GM10266 (cell line): ENCODE results near the gene DNM3.
A peak's percentile ranks its signal among the peaks of the same experiment; 100 is the strongest.
"Not testable (repeated sequence)": the region's sequence is repeated elsewhere in the genome, so short reads cannot be mapped to it uniquely, and the experiment has no call there.

Experiments used
- DNase-seq: peaks from one replicate; pipeline ENCODE4 v3.0.0; 2012; ENCODE audit errors: extremely low spot score
- TF ChIP-seq, protein P1 (sequence below): IDR thresholded peaks from 2 replicates; pipeline ENCODE4 v1.5.1; 2012; ENCODE audit warnings: mild to moderate bottlenecking, low read depth; ENCODE audit not compliant: control insufficient read depth, insufficient read depth; ENCODE audit errors: missing control alignments

Gene DNM3

DNA sequence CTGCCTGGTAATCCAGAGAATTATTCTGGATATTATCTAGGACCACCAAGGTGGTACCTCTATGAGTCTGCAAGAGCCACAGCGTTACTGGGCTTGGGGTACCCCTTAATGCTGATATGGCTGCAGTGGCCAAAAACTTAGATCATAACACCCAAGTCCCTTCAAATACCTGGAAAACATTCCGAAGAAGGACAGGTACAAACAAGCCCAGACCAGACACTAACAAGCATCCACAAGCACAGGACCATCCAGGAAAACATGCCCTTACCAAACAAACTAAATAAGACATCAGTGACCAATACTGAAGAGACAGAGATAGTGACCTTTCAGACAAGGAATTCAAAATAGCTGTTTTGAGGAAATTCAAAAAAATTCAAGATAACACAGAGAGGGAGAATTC is 582.0 kb downstream of the DNM3 start:
- no peak for DNase-seq
- TF ChIP-seq, protein P1, sequence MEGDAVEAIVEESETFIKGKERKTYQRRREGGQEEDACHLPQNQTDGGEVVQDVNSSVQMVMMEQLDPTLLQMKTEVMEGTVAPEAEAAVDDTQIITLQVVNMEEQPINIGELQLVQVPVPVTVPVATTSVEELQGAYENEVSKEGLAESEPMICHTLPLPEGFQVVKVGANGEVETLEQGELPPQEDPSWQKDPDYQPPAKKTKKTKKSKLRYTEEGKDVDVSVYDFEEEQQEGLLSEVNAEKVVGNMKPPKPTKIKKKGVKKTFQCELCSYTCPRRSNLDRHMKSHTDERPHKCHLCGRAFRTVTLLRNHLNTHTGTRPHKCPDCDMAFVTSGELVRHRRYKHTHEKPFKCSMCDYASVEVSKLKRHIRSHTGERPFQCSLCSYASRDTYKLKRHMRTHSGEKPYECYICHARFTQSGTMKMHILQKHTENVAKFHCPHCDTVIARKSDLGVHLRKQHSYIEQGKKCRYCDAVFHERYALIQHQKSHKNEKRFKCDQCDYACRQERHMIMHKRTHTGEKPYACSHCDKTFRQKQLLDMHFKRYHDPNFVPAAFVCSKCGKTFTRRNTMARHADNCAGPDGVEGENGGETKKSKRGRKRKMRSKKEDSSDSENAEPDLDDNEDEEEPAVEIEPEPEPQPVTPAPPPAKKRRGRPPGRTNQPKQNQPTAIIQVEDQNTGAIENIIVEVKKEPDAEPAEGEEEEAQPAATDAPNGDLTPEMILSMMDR, result no peak

DNA sequence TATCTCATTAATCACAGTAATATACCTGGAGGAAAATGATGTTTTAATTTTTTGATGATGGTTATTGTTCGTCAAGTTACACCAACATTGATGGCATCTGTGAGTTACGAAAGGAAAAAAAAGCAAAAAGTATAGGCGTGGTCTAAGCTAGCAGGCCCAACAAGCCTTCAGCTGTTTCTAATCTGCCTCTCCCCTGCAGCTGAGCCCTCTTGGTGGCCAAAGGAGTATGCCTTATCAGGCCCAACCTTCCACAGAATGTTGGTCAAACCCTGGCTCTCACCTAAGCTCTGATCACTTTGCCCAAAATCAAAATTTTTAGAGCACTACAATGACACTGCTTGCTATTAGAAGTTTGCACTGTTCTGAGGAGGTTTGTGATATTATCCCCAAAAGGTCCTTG is 584.0 kb downstream of the DNM3 start:
- TF ChIP-seq, protein P1, result no peak
- DNase-seq, result no peak

DNA sequence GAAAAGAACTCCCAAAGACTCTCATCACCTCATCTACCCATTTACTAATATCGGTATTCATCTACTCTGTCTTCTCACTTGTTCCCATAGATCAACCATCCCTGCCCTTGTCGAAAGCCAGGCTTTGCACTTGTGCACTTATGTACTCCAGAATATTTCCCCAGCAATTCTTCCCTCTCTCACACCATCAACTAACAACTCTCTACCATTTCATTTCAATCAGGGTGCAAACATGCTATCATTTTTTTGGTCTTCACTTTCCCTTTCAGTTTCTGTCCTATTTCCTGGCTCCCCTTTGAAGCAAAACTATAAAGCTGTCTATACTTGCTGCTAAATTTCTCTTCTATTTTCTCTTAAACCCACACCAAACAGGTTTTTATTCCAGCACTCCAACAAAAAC is 585.9 kb downstream of the DNM3 start:
- DNase-seq, result no peak
- TF ChIP-seq, protein P1, result no peak

DNA sequence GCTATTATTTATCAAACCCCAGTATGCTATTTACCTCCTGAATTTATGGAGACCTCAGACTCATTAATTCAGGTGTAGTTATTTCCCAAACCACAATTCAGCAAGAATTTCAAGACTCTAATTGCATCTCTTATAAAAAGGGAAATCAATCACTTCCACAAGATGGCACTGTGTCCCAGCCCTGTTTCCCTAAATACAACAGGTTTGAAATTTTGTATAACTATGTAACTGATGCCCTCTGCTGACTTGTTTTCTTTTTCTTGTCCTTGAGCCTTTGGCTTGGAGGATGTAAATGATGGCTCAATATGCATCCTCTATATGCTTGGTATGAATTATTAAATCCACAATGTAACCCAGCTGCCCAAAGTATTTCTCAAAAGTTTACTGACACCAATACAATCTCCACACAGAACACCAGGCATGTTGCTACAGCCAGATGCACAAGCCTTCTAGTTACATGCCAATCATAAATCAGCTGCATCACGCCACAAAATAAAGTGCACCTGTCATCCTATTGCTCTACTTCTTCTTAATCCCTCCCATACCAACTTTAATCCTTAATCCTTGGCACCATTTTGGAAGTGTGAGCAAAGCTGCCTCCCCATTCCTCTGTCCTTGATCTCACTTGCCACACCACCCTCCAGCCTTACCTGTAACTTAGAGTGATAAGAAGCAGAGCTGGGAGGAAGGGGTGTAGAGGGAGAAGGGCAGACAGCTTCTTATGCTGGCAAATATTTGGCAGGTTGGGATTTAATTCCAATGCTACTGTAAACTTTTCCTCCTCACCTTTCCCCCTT is 588.2 kb downstream of the DNM3 start:
- TF ChIP-seq, protein P1, result peak; percentile 49
- DNase-seq, result peak; percentile 39

DNA sequence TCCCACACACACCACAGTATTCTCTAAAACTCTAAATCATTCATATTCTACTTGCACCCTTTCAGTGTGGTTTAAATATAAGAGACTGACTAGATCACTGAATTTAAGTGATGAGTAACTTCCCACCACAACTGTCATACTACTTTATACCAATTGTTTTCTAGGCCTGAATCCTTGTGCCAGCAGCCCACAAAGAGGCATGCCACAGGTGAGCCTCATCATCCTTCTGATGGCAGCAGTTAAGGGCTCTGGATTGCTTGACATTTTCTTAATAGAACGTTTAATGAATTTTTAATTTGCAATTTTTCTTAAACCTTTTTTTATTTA is 588.8 kb downstream of the DNM3 start:
- TF ChIP-seq, protein P1, result no peak
- no peak for DNase-seq

DNA sequence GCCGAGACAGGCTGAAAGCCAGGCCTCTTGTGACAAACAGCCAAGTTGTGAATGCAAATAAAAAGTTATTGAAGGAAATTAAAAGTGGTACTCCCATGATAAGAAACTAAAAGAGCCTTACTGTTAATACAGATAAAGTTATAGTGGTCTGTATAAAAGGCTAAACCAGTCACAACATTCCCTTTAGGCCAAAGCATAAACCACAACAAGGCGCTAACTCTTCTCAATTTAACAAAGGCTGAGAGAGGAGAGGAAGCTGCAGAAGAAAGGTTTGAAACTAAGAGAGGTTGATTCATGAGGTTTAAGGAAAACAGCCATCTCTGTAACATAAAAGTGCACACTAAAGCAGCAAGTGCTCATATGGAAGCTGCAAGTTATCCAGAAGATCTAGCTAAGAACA is 589.9 kb downstream of the DNM3 start:
- DNase-seq, result no peak
- TF ChIP-seq, protein P1, result no peak

DNA sequence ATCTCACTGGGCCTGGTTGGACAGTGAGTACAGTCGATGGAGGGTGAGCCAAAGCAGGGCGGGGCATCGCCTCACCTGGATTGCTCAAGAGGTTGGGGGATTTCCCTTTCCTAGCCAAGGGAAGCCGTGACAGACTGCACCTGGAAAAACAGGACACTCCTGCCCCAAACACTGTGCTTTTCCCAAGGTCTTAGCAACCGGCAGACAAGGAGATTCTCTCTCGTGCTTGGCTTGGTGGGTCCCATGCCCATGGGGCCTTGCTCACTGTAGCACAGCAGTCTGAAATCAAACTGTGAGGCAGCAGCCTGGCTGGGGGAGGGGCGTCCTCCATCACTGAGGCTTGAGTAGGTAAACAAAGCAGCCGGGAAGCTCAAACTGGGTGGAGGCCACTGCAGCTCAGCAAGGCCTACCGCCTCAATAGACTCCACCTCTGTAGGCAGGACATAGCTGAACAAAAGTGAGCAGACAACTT is 590.5 kb downstream of the DNM3 start:
- DNase-seq, result no peak
- TF ChIP-seq, protein P1, result no peak

DNA sequence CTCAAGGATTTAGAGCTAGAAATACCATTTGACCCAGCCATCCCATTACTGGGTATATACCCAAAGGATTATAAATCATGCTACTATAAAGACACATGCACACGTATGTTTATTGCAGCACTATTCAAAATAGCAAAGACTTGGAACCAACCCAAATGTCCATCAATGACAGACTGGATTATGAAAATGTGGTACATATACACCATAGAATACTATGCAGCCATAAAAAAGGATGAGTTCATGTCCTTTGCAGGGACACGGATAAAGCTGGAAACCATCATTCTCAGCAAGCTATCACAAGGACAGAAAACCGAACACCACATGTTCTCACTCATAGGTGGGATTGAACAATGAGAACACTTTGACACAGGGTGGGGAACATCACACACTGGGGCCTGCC is 595.9 kb downstream of the DNM3 start:
- DNase-seq, result not testable (repeated sequence)
